Fibroblast of lung (primary cell): Measurements from ENCODE around the gene MRPL55. TPM values are rescaled to one million over a fixed set of nuclear protein-coding genes. Genes with fewer than 3 reads are reported as not detected.

Experiments used
- DNase-seq, 2 donors: peaks; one replicate each; pipeline versions ENCODE4 v3.0.0 to v3.0.0-alpha.2; 2010; ENCODE audit warnings: low read depth in 2 of 2
- H2AFZ ChIP-seq: 2 replicates; pipeline ENCODE4 v1.5.1; 2012; ENCODE audit warnings: low read length, control low read depth, inconsistent platforms
- H3K27ac ChIP-seq: 2 replicates; pipeline ENCODE4 v1.5.1; 2011; ENCODE audit warnings: low read length, control low read depth; ENCODE audit not compliant: insufficient read depth
- H3K27me3 ChIP-seq: 2 replicates; pipeline ENCODE4 v1.5.1; 2011; ENCODE audit warnings: mild to moderate bottlenecking, low read length; ENCODE audit not compliant: control insufficient read depth, insufficient read depth
- H3K36me3 ChIP-seq: 2 replicates; pipeline ENCODE4 v1.5.1; 2011; ENCODE audit warnings: low read length; ENCODE audit not compliant: control insufficient read depth, insufficient read depth
- H3K4me1 ChIP-seq: 2 replicates; pipeline ENCODE4 v1.5.1; 2011; ENCODE audit warnings: low read length; ENCODE audit not compliant: control insufficient read depth, insufficient read depth; ENCODE audit errors: extremely low read depth
- H3K4me2 ChIP-seq: 2 replicates; pipeline ENCODE4 v1.5.1; 2011; ENCODE audit warnings: low read length, control low read depth; ENCODE audit not compliant: insufficient read depth; ENCODE audit errors: extremely low read depth
- H3K4me3 ChIP-seq, 4 experiments: fragments of 200-600 bp in 1 of 4; sonication (generic) in 1 of 4; replicated peaks in 1 of 4; 2 replicates each; pipeline ENCODE4 v1.5.1; 2011 to 2016; ENCODE audit warnings: low read length in 4 of 4, low read depth in 3 of 4, mild to moderate bottlenecking in 3 of 4, control low read depth in 2 of 4, inconsistent platforms in 1 of 4, mixed read lengths in 1 of 4; ENCODE audit not compliant: insufficient read depth in 1 of 4; ENCODE audit errors: control extremely low read depth in 1 of 4
- H3K79me2 ChIP-seq: 2 replicates; pipeline ENCODE4 v1.5.1; 2012; ENCODE audit warnings: mild to moderate bottlenecking, low read length, inconsistent platforms; ENCODE audit not compliant: control insufficient read depth, insufficient read depth
- H3K9ac ChIP-seq: 2 replicates; pipeline ENCODE4 v1.5.1; 2011; ENCODE audit warnings: mild to moderate bottlenecking, low read length, control low read depth; ENCODE audit not compliant: insufficient read depth
- H3K9me3 ChIP-seq: 2 replicates; pipeline ENCODE4 v1.5.1; 2012; ENCODE audit warnings: low read depth, low read length; ENCODE audit not compliant: control insufficient read depth, insufficient read depth
- H4K20me1 ChIP-seq: 2 replicates; pipeline ENCODE4 v1.5.1; 2011; ENCODE audit warnings: low read length; ENCODE audit not compliant: control insufficient read depth, insufficient read depth; ENCODE audit errors: extremely low read depth
- EZH2 ChIP-seq: IDR thresholded peaks from 2 replicates; pipeline ENCODE4 v1.5.1; 2012; ENCODE audit warnings: low read length, control low read depth, mild to moderate bottlenecking; ENCODE audit errors: missing control alignments
- polyA plus RNA-seq, 2 donors: library from polyadenylated mRNA; depleted of rRNA in 1 of 2; stranded (reverse) in 1 of 2; unstranded in 1 of 2; fragments of >200 nt; gene quantifications; 2 replicates each; pipeline ENCODE4 v1.2.1, GENCODE V29; 2011 to 2012; ENCODE audit warnings: missing spikeins in 1 of 2
- total RNA-seq: library from RNA; depleted of rRNA; stranded (reverse); fragments of >200 nt; gene quantifications from 2 replicates; pipeline ENCODE4 v1.2.1, GENCODE V29; 2014
- TF ChIP-seq, protein P1 (sequence below), 2 donors: IDR thresholded peaks in 1 of 2; conservative IDR thresholded peaks in 1 of 2; 1 replicate in 1 of 2; 2 replicates in 1 of 2; pipeline ENCODE4 v1.5.1; 2011 to 2012; ENCODE audit warnings: low read length in 2 of 2, control low read depth in 1 of 2, inconsistent platforms in 1 of 2, low read depth in 1 of 2, mild to moderate bottlenecking in 1 of 2

The MRPL55 gene
- total and polyA plus RNA-seq, 2 donors (not counting 1 experiment from before 2014, with no cell fraction given) = 39.5 to 51.7 TPM

GRCh38 chr1:228066891-228067654 lies 42.0 kb downstream of the MRPL55 start:
- Histone ChIP-seq H4K20me1 (no peaks in the 10 kb centered on the region), H3K4me3 (no peak overlapping the region), H3K4me1 (no peaks in the 10 kb centered on the region), H3K4me2 (no peak overlapping the region), H3K9me3 (no peaks in the 10 kb centered on the region), H3K9ac (no peak overlapping the region), H3K27ac (no peak overlapping the region), H3K27me3 (peaks cover 10% of the 10 kb centered on the region), H2AFZ (no peak overlapping the region), H3K36me3 (no peaks in the 10 kb centered on the region), H3K79me2 (no peaks in the 10 kb centered on the region)
- no peak for TF ChIP-seq EZH2
- TF ChIP-seq, protein P1, sequence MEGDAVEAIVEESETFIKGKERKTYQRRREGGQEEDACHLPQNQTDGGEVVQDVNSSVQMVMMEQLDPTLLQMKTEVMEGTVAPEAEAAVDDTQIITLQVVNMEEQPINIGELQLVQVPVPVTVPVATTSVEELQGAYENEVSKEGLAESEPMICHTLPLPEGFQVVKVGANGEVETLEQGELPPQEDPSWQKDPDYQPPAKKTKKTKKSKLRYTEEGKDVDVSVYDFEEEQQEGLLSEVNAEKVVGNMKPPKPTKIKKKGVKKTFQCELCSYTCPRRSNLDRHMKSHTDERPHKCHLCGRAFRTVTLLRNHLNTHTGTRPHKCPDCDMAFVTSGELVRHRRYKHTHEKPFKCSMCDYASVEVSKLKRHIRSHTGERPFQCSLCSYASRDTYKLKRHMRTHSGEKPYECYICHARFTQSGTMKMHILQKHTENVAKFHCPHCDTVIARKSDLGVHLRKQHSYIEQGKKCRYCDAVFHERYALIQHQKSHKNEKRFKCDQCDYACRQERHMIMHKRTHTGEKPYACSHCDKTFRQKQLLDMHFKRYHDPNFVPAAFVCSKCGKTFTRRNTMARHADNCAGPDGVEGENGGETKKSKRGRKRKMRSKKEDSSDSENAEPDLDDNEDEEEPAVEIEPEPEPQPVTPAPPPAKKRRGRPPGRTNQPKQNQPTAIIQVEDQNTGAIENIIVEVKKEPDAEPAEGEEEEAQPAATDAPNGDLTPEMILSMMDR (conservative IDR thresholded peaks at IDR 0.05 in 1 of 2, IDR thresholded peaks at IDR 0.05 in 1 of 2; ENCODE audit: low read depth in 1 of 2, low read length in 2 of 2) = no peak
- DNase-seq = no peak

DNA sequence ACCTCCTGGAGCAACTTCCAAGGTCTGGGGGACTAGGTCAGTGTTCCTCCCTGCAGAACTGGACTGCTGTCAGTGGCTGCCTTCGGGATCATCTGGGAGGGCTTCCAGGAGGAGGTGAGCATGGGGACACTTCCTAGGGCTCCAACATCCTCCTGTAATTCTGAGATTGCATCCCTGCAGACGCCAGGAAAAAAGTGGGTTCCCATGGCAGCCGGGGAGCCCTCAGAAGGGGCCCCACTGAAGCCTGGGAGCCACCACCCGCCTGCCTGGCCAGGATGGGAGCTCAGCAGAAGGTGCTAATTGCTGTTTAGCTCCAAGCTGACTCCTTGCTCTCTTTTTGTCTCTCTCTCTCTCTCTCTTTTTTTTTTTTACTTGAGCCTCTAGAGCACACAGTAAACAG lies 42.7 kb downstream of the MRPL55 start:
- Histone ChIP-seq H3K9ac (no peak overlapping the region), H3K79me2 (no peaks in the 10 kb centered on the region), H3K9me3 (no peaks in the 10 kb centered on the region), H3K4me2 (no peak overlapping the region), H2AFZ (no peak overlapping the region), H3K36me3 (no peaks in the 10 kb centered on the region), H3K27me3 (peaks cover 10% of the 10 kb centered on the region), H3K27ac (no peak overlapping the region), H3K4me3 (no peak overlapping the region), H4K20me1 (no peaks in the 10 kb centered on the region), H3K4me1 (no peaks in the 10 kb centered on the region)
- DNase-seq = no peak
- TF ChIP-seq EZH2 = no peak
- TF ChIP-seq, protein P1 (conservative IDR thresholded peaks at IDR 0.05 in 1 of 2, IDR thresholded peaks at IDR 0.05 in 1 of 2; ENCODE audit: low read depth in 1 of 2, low read length in 2 of 2) = no peak

DNA sequence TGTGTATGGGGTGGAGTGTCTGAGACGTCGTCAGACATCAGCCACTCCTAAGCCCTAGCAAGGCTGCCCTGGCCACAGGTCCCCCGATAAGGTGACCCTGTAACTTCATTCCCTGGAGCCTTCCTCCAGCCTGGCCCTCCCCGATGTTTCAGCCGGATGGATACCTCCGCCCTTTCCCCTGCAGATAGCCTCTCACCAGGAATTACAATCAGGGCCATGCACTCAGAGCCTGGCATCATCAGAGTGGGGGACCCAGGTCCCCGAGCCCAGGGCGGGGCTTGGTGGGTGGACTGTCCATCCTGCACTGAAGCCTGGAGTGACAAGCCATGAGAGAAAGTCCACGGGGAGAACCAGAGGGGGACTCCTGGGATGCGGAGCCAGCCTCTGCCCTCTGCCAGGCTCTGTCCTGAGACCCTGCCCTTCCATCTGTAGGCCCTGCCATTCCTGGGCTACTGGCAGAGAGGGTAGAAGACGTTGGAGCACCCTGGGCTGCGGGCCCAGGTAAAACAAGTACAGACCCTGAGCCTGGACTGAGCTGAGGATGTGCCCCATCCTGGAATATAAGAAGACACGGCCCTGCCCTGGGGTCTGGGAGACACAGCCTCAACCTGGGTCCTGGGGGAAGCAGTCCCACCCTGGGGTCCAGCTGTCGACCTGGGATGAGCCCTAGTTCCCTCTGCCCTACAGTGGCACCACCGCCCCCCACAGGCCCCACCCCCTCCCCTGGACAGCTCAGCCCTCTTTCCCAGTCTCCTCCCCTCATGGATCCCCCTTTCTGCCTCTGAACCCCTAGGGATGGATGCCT lies 43.4 kb downstream of the MRPL55 start:
- Histone ChIP-seq H3K4me2 (no peak overlapping the region), H3K4me1 (no peaks in the 10 kb centered on the region), H3K36me3 (no peaks in the 10 kb centered on the region), H4K20me1 (no peaks in the 10 kb centered on the region), H3K4me3 (no peak overlapping the region), H3K9ac (no peak overlapping the region), H3K79me2 (no peaks in the 10 kb centered on the region), H3K27me3 (peaks cover 10% of the 10 kb centered on the region), H3K27ac (no peak overlapping the region), H3K9me3 (no peaks in the 10 kb centered on the region), H2AFZ (no peak overlapping the region)
- no peak for TF ChIP-seq EZH2
- TF ChIP-seq, protein P1 (conservative IDR thresholded peaks at IDR 0.05 in 1 of 2, IDR thresholded peaks at IDR 0.05 in 1 of 2; ENCODE audit: low read depth in 1 of 2, low read length in 2 of 2) = no peak
- DNase-seq = no peak
